Psoas muscle (tissue), 8 donors: ENCODE results near the gene FBXO44. TPM values are rescaled to one million over a fixed set of nuclear protein-coding genes. Genes with fewer than 3 reads are reported as not detected.

Source experiments
- ATAC-seq, 4 donors: fragments of 200-7000 bp; cut with Tn5 transposase; one replicate each; pipeline ENCODE4 v1.9.1; 2020; ENCODE audit warnings: moderate library complexity in 3 of 4, mild to moderate bottlenecking in 2 of 4
- DNase-seq, 2 donors: peaks; one replicate each; pipeline ENCODE4 v3.0.0-alpha.2; 2020
- H3K27ac ChIP-seq: fragments of 200-600 bp; one replicate; pipeline ENCODE4 v1.8.0; 2022
- H3K27me3 ChIP-seq, 3 donors: fragments of 200-600 bp in 1 of 3; one replicate each; pipeline versions ENCODE4 v1.6.1 to v1.8.0; 2013 to 2022; ENCODE audit warnings: low read length in 2 of 3, mild to moderate bottlenecking in 2 of 3, moderate library complexity in 1 of 3; ENCODE audit not compliant: insufficient read depth in 3 of 3
- H3K36me3 ChIP-seq, 2 donors: fragments of 200-600 bp in 1 of 2; one replicate each; pipeline versions ENCODE4 v1.6.1 to v1.8.0; 2013 to 2022; ENCODE audit warnings: low read depth in 1 of 2, mild to moderate bottlenecking in 1 of 2, moderate library complexity in 1 of 2; ENCODE audit not compliant: insufficient read depth in 1 of 2
- H3K4me1 ChIP-seq: fragments of 200-600 bp; one replicate; pipeline ENCODE4 v1.8.0; 2022
- H3K4me3 ChIP-seq: fragments of 200-600 bp; one replicate; pipeline ENCODE4 v1.8.0; 2022; ENCODE audit warnings: mild to moderate bottlenecking
- H3K9me3 ChIP-seq: fragments of 200-600 bp; one replicate; pipeline ENCODE4 v1.8.0; 2022
- WGBS, 3 donors: extraction: QIAGEN DNeasy Blood & Tissue Kit; methylation state at CpG; one replicate each; pipeline versions ENCODE4 v1.1.6 to v1.1.7; 2013; 5-methylcytosine and 5-hydroxymethylcytosine counted together
- intact Hi-C, 2 donors: fragments of 100-400 bp; cut with DNase I; formaldehyde crosslinking; loops; one replicate each; pipeline versions ENCODE4 v1.11.0 to v1.14.2; 2022
- polyA plus RNA-seq, 3 donors: library from polyadenylated mRNA; stranded (reverse); fragments of 200-250 nt; gene quantifications; one replicate each; pipeline ENCODE4 v1.2.3, GENCODE V29; 2013
- total RNA-seq, 4 donors: library from RNA; stranded (reverse); fragmentation: NEBNext Ultra II Directional in 2 of 4; extraction: Animal tissue kit (Norgen Biotek cat#: 25700) in 2 of 4; gene quantifications; one replicate each; pipeline versions ENCODE4 v1.2.1 to v1.2.4, GENCODE V29; 2021 to 2023
- TF ChIP-seq, protein P1 (sequence below): fragments of 200-600 bp; IDR thresholded peaks from one replicate; pipeline ENCODE4 v1.8.0; 2022; ENCODE audit warnings: antibody characterized with exemption
- donor health status: healthy with polysubstance abuse.
- donor health status: DM: no; HTN: no; CAD: no; lungs with moderate emphysema.
- donor health status: Bipolar disorder and iron deficiency.
- donor health status: healthy.
- donor health status: DM: yes; HTN: yes; CAD: no.
- donor health status: DM: no; HTN: no; CAD: no.
- donor health status: DM: no; HTN: no; CAD: no.
- donor health status: DM: yes; HTN: yes; CAD: no.

FBXO44 gene
- total and polyA plus RNA-seq, 7 donors, result 2.9 to 8.4 (median 4.5) TPM

DNA sequence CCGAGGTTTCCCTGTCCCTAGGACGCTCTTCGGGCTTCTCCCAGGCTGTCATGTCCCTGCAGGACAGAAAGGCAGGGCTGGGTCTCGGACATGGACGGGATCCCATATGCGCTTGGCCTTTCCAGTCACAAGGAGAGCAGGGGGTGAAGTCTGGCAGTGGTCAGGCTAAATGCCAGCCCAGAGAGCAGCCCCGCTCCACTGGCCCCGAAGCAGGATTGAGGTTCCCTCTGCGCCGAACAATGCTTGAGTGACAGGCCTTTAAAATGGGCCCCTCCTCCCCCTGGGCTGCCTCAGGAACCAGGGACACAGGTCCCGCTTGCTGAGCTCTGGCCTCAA lies 49.5 kb downstream of the FBXO44 start:
- intact Hi-C loops, result no loop called here
- no peaks in the 10 kb centered on the region for H3K9me3 ChIP-seq
- no peak overlapping the region for H3K27ac ChIP-seq
- DNase-seq (no peak), ATAC-seq (no peak)
- no peak overlapping the region for H3K4me3 ChIP-seq
- TF ChIP-seq, protein P1, sequence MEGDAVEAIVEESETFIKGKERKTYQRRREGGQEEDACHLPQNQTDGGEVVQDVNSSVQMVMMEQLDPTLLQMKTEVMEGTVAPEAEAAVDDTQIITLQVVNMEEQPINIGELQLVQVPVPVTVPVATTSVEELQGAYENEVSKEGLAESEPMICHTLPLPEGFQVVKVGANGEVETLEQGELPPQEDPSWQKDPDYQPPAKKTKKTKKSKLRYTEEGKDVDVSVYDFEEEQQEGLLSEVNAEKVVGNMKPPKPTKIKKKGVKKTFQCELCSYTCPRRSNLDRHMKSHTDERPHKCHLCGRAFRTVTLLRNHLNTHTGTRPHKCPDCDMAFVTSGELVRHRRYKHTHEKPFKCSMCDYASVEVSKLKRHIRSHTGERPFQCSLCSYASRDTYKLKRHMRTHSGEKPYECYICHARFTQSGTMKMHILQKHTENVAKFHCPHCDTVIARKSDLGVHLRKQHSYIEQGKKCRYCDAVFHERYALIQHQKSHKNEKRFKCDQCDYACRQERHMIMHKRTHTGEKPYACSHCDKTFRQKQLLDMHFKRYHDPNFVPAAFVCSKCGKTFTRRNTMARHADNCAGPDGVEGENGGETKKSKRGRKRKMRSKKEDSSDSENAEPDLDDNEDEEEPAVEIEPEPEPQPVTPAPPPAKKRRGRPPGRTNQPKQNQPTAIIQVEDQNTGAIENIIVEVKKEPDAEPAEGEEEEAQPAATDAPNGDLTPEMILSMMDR, result no peak
- peaks cover 12% of the 10 kb centered on the region for H3K4me1 ChIP-seq
- peaks cover 0 to 50% (median 15%) of the 10 kb centered on the region in 3 donors for H3K27me3 ChIP-seq
- H3K36me3 ChIP-seq, result no peaks in the 10 kb centered on the region
- 66 to 76% (median 69%) methylated on average over 11 of the region's 11 CpGs for WGBS, 3 donors

- no peak overlapping the region for H3K4me3 ChIP-seq
- no peak for ATAC-seq
- H3K36me3 ChIP-seq, result no peaks in the 10 kb centered on the region
- TF ChIP-seq, protein P1, result no peak
- peaks cover 12% of the 10 kb centered on the region for H3K4me1 ChIP-seq
- no peak overlapping the region for H3K27ac ChIP-seq
- peaks cover 0 to 43% (median 15%) of the 10 kb centered on the region in 3 donors for H3K27me3 ChIP-seq
- no peaks in the 10 kb centered on the region for H3K9me3 ChIP-seq
- WGBS, 3 donors, result 53 to 59% (median 58%) methylated on average over 22 of the region's 22 CpGs
- no peak for DNase-seq
- intact Hi-C loops, result no loop called here
Observed at GRCh38 chr1:11704691-11705475, 50.2 kb downstream of the FBXO44 start.

DNA sequence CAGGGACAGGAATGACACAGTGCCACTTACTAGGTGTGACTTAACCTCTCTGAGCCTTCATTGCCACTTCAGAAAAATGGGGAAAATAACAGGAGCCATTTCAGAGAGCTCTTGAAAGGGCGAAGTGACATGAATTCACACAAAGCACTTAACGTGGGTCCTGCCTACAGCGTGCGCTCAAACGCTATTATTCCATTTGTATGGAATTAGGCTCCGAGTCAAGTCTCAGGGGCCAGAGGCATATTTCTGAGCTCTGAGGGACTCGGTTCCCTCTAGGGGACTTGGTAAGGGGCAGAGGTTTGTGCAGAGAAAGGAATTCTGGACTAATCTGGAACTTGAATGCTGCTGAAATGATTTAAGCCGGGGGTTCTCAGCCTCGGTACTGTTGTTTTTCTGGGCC lies 50.9 kb downstream of the FBXO44 start:
- Histone ChIP-seq H3K27me3 (peaks cover 0 to 36% (median 15%) of the 10 kb centered on the region in 3 donors), H3K36me3 (no peaks in the 10 kb centered on the region), H3K4me3 (no peak overlapping the region), H3K4me1 (peaks cover 6% of the 10 kb centered on the region), H3K27ac (no peak overlapping the region), H3K9me3 (no peaks in the 10 kb centered on the region)
- 80 to 87% (median 82%) methylated on average over 9 of the region's 9 CpGs for WGBS, 3 donors
- DNase-seq, result no peak
- TF ChIP-seq, protein P1, result no peak
- ATAC-seq, result no peak
- intact Hi-C loops, result no loop called here

GRCh38 chr1:11706292-11706691 lies 51.6 kb downstream of the FBXO44 start:
- no peak overlapping the region for H3K4me3 ChIP-seq
- H3K36me3 ChIP-seq, result no peaks in the 10 kb centered on the region
- DNase-seq, result no peak
- ATAC-seq, result no peak
- intact Hi-C loops, result no loop called here
- TF ChIP-seq, protein P1, result no peak
- H3K9me3 ChIP-seq, result no peaks in the 10 kb centered on the region
- peaks cover 2% of the 10 kb centered on the region for H3K4me1 ChIP-seq
- H3K27ac ChIP-seq, result no peak overlapping the region
- peaks cover 0 to 32% (median 15%) of the 10 kb centered on the region in 3 donors for H3K27me3 ChIP-seq
- 89 to 94% (median 92%) methylated on average over 14 of the region's 14 CpGs for WGBS, 3 donors
